ENCODE data around the gene PIM3.

DNA sequence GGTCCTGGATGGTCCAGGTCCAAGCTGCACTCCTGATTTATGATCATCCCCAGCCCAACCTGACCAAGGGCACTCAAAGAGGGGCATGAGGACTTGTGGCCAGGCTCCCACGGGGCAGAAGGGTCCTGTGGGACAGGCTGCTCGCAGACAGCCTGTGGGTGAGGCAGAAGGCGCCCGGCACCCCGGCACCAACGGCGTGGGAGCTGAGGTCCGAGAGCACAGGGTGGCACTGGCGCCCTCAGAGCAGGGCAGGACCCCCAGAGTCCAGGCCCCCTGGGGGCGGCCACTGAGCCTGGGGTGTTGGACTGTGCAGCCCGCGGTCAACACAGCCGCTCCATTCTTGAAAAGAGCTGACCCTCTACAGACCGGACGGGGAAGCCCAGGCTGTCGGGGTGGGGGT, 48.7 kb downstream of the PIM3 start:
- TF ChIP-seq GATA2 (IDR thresholded peaks at IDR 0.05; ENCODE audit: low read depth, low read length) (no peak), GATA3 (IDR thresholded peaks at IDR 0.05; ENCODE audit: low read depth, low read length) (no peak)

Data from SH-SY5Y (cell line).